Measurements from ENCODE around the gene RERE.

The RERE gene

GRCh38 chr1:8560611-8561544 lies 256.6 kb downstream of the RERE start (continued):
- no peak for TF ChIP-seq WT1 (tag by site-specific recombination; IDR thresholded peaks at IDR 0.05)
- TF ChIP-seq ZNF843 (tag by site-specific recombination; IDR thresholded peaks at IDR 0.05): no peak
- no peak for TF ChIP-seq ZNF785 (tag by site-specific recombination; IDR thresholded peaks at IDR 0.05)
- TF ChIP-seq ZNF433 (tag by site-specific recombination; IDR thresholded peaks at IDR 0.05; ENCODE audit: low read depth): no peak
- TF ChIP-seq ZNF664 (tag by site-specific recombination; IDR thresholded peaks at IDR 0.05): no peak
- TF ChIP-seq, protein P1, sequence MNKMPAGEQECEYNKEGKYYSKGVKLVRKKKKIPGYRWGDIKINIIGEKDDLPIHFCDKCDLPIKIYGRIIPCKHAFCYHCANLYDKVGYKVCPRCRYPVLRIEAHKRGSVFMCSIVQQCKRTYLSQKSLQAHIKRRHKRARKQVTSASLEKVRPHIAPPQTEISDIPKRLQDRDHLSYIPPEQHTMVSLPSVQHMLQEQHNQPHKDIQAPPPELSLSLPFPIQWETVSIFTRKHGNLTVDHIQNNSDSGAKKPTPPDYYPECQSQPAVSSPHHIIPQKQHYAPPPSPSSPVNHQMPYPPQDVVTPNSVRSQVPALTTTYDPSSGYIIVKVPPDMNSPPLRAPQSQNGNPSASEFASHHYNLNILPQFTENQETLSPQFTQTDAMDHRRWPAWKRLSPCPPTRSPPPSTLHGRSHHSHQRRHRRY (tag by site-specific recombination; IDR thresholded peaks at IDR 0.05): no peak
- no peak for TF ChIP-seq ZNF221 (tag by site-specific recombination; IDR thresholded peaks at IDR 0.05; ENCODE audit: borderline replicate concordance)
- 0 out of 2 replicates have a peak, but pooled peaks have one; percentile 34 for TF ChIP-seq PRDM6 (tag by site-specific recombination; IDR thresholded peaks at IDR 0.05)
- TF ChIP-seq ZNF571 (tag by site-specific recombination; IDR thresholded peaks at IDR 0.05): no peak
- no peak for TF ChIP-seq ZNF280D (tag by site-specific recombination; IDR thresholded peaks at IDR 0.05)
- TF ChIP-seq ZNF660 (tag by site-specific recombination; IDR thresholded peaks at IDR 0.05): peak; percentile 64; the same call in 1 of the 2 replicates
- TF ChIP-seq, protein P2, sequence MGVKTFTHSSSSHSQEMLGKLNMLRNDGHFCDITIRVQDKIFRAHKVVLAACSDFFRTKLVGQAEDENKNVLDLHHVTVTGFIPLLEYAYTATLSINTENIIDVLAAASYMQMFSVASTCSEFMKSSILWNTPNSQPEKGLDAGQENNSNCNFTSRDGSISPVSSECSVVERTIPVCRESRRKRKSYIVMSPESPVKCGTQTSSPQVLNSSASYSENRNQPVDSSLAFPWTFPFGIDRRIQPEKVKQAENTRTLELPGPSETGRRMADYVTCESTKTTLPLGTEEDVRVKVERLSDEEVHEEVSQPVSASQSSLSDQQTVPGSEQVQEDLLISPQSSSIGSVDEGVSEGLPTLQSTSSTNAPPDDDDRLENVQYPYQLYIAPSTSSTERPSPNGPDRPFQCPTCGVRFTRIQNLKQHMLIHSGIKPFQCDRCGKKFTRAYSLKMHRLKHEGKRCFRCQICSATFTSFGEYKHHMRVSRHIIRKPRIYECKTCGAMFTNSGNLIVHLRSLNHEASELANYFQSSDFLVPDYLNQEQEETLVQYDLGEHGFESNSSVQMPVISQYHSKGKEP (tag by site-specific recombination; IDR thresholded peaks at IDR 0.05): 0 out of 2 replicates have a peak, but pooled peaks have one; percentile 10
- TF ChIP-seq ZNF510 (tag by site-specific recombination; IDR thresholded peaks at IDR 0.05; ENCODE audit: insufficient replicate concordance): no peak
- TF ChIP-seq ZNF521 (tag by site-specific recombination; IDR thresholded peaks at IDR 0.05): no peak
- TF ChIP-seq ZNF311 (tag by site-specific recombination; IDR thresholded peaks at IDR 0.05; ENCODE audit: borderline replicate concordance): no peak
- TF ChIP-seq ZNF394 (tag by site-specific recombination; IDR thresholded peaks at IDR 0.05; ENCODE audit: borderline replicate concordance): no peak
- TF ChIP-seq ZFP41 (tag by site-specific recombination; IDR thresholded peaks at IDR 0.05; ENCODE audit: borderline replicate concordance): no peak
- TF ChIP-seq KLF10 (tag by site-specific recombination; IDR thresholded peaks at IDR 0.05): no peak
- TF ChIP-seq ZNF624 (tag by site-specific recombination; IDR thresholded peaks at IDR 0.05): no peak
- no peak for TF ChIP-seq ZFHX2 (tag by site-specific recombination; conservative IDR thresholded peaks at IDR 0.05)
- TF ChIP-seq SP7 (tag by site-specific recombination; IDR thresholded peaks at IDR 0.05): 0 out of 2 replicates have a peak, but pooled peaks have one; percentile 15
- TF ChIP-seq, protein P3, sequence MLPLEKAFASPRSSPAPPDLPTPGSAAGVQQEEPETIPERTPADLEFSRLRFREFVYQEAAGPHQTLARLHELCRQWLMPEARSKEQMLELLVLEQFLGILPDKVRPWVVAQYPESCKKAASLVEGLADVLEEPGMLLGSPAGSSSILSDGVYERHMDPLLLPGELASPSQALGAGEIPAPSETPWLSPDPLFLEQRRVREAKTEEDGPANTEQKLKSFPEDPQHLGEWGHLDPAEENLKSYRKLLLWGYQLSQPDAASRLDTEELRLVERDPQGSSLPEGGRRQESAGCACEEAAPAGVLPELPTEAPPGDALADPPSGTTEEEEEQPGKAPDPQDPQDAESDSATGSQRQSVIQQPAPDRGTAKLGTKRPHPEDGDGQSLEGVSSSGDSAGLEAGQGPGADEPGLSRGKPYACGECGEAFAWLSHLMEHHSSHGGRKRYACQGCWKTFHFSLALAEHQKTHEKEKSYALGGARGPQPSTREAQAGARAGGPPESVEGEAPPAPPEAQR (tag by site-specific recombination; IDR thresholded peaks at IDR 0.05): no peak
- no peak for TF ChIP-seq ZNF248 (tag by site-specific recombination; IDR thresholded peaks at IDR 0.05)
- no peak for TF ChIP-seq RBAK (tag by site-specific recombination; IDR thresholded peaks at IDR 0.05)

All from HEK293 (cell line).